Activated naive CD8-positive, alpha-beta T cell treated with anti-CD3 and anti-CD28 coated beads, Interleukin-2, amount 10 ng/mL, durations not matched to agents 7 days and 5 days (primary cell): Measurements from ENCODE around the gene HHIPL2. TPM values are rescaled to one million over a fixed set of nuclear protein-coding genes. Genes with fewer than 3 reads are reported as not detected.

Source experiments
- ATAC-seq: fragments of 150-1000 bp; cut with Tn5 transposase; one replicate; pipeline ENCODE4 v1.10.0; 2021; ENCODE audit warnings: low read depth, moderate library complexity
- POLR2A ChIA-PET: fragments of 350-600 bp; sonication (Branson Sonifier 250); formaldehyde crosslinking; loops from one replicate; lab custom pipeline; 2021; ENCODE audit warnings: antibody characterized with exemption; lab: Charles Lee
- DNase-seq: peaks from one replicate; pipeline ENCODE4 v3.0.0; 2021
- H3K27ac Mint-ChIP-seq: one replicate; pipeline ENCODE4 v1.8.0; 2022; ENCODE audit warnings: mild to moderate bottlenecking, mixed read lengths
- H3K27me3 Mint-ChIP-seq: one replicate; pipeline ENCODE4 v1.8.0; 2022; ENCODE audit warnings: mild to moderate bottlenecking, moderate library complexity, mixed read lengths
- H3K36me3 Mint-ChIP-seq: one replicate; pipeline ENCODE4 v1.8.0; 2021; ENCODE audit warnings: mild to moderate bottlenecking, mixed read lengths
- H3K4me1 Mint-ChIP-seq: one replicate; pipeline ENCODE4 v1.8.0; 2021; ENCODE audit warnings: mixed read lengths
- H3K4me3 Mint-ChIP-seq: one replicate; pipeline ENCODE4 v1.8.0; 2022; ENCODE audit warnings: mild to moderate bottlenecking, moderate library complexity, mixed read lengths
- H3K9me3 Mint-ChIP-seq: one replicate; pipeline ENCODE4 v1.8.0; 2021; ENCODE audit warnings: mixed read lengths
- total RNA-seq, 2 experiments: library from RNA; stranded (reverse); gene quantifications; one replicate each; pipeline ENCODE4 v1.2.3, GENCODE V29; 2021

The HHIPL2 gene
- total RNA-seq, 2 experiments from 2014 or later, result 0.19 TPM; not detected in 1

DNA sequence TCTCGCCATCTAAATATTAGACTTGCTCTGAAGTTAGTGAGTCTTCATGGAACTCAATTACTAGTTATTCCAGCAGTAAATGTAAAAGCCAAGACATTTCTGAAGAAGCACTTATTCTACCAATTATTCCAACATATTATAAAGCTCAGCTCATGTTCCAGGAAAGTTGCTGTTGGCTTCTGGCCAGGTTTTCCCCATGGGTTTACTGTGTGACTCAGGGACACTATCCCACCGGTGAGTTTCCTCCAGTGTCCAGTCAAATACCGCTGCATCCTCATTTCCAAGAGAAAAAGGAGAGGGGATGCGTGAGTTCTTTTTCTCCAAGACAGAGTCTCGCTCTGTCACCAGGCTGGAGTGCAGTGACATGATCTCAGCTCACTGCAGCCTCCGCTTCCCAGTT lies 9.2 kb upstream of the HHIPL2 start:
- Mint-ChIP-seq H3K9me3 (no peaks in the 10 kb centered on the region), H3K27me3 (no peaks in the 10 kb centered on the region), H3K4me3 (no peak overlapping the region), H3K4me1 (no peaks in the 10 kb centered on the region), H3K27ac (no peak overlapping the region), H3K36me3 (peaks cover 17% of the 10 kb centered on the region)
- POLR2A ChIA-PET, result interaction anchor here (0.6 kb wide), 1 partner anchor 18 kb away, joined by 10 read pairs; no protein-coding TSS in a partner anchor
- DNase-seq, result no peak
- ATAC-seq, result no peak

DNA sequence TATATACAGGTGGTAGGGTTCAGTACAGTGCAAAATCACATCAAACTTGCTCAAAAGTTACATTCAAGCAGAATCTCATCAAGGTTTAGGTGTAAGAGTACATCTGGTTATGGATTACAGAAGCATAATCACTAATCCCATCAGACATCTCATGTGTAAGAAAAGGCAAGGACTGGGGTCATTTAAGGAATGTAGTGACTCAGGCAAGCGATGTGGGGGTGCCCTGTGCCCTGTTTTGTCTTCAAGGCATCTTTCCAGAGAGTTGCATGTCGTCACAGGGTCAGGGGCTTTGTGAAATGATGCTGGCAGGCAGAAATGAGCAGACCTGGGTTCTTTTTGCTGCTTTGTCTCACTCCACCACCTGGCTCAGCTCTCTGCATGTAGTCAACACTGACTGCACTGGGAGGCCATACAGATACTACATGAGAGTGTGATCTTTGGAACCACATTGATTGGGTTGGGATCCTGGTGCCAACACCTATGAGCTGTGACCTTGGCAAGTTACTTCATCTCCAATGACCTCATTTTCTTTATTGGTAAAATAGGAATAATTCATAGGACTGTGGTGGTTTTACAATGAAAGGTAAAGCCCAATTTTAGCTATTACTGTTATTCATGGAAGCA lies 8.2 kb upstream of the HHIPL2 start:
- Mint-ChIP-seq H3K4me1 (no peaks in the 10 kb centered on the region), H3K36me3 (peaks cover 14% of the 10 kb centered on the region), H3K9me3 (no peaks in the 10 kb centered on the region), H3K4me3 (no peak overlapping the region), H3K27ac (no peak overlapping the region), H3K27me3 (no peaks in the 10 kb centered on the region)
- DNase-seq (no peak), ATAC-seq (no peak)
- POLR2A ChIA-PET, result no interaction called here

GRCh38 chr1:222554177-222554576 lies 6.3 kb upstream of the HHIPL2 start:
- Mint-ChIP-seq H3K9me3 (no peaks in the 10 kb centered on the region), H3K27ac (no peak overlapping the region), H3K4me3 (no peak overlapping the region), H3K27me3 (no peaks in the 10 kb centered on the region), H3K4me1 (no peaks in the 10 kb centered on the region), H3K36me3 (peaks cover 12% of the 10 kb centered on the region)
- no peak for ATAC-seq
- DNase-seq, result no peak
- POLR2A ChIA-PET, result no interaction called here

DNA sequence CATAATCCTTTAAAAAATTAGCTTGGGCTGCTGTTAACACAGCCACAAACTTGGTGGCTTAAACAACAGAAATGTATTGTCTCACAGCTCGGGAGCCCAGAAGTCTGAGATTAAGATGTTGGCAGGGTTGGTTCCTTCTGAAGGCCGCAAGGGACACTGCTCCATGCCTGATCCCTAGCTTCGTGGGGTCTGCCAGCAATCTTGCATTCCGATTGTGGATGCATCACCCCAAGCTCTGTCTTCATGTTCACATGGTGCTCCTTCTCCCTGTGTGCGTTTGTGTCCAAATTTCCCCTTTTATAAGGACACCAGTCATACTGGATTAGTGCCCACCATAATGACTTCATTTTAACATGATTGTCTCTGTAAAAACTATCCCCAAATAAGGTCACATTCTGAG lies 5.0 kb upstream of the HHIPL2 start:
- H3K9me3 Mint-ChIP-seq, result no peaks in the 10 kb centered on the region
- H3K36me3 Mint-ChIP-seq, result peaks cover 11% of the 10 kb centered on the region
- H3K4me1 Mint-ChIP-seq, result no peaks in the 10 kb centered on the region
- H3K27me3 Mint-ChIP-seq, result no peaks in the 10 kb centered on the region
- H3K4me3 Mint-ChIP-seq, result no peak overlapping the region
- ATAC-seq (no peak), DNase-seq (no peak)
- POLR2A ChIA-PET, result no interaction called here
- H3K27ac Mint-ChIP-seq, result no peak overlapping the region

DNA sequence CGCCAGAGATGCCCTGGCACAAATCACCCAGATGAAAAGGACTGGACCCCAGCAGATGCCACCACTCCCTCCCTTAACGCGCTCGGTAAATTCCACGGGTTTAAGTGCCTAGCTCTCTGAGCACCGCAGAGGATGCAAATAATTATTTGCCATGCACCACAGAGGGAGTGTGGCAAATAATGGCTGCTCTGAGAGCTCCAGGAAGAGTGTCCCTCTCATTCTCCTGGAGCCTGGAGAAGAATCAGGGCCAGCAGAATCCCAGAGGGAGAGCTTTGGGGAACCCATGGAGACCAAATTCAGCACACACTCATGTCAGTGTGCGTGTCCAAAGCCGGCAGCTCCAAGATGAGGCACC lies 667 bp downstream of the HHIPL2 start:
- POLR2A ChIA-PET, result no interaction called here
- no peaks in the 10 kb centered on the region for H3K9me3 Mint-ChIP-seq
- no peak overlapping the region for H3K27ac Mint-ChIP-seq
- no peaks in the 10 kb centered on the region for H3K4me1 Mint-ChIP-seq
- H3K36me3 Mint-ChIP-seq, result no peaks in the 10 kb centered on the region
- no peak overlapping the region for H3K4me3 Mint-ChIP-seq
- H3K27me3 Mint-ChIP-seq, result peaks cover 15% of the 10 kb centered on the region
- DNase-seq, result no peak
- ATAC-seq, result no peak

GRCh38 chr1:222546548-222547259 lies 1.2 kb downstream of the HHIPL2 start:
- no peaks in the 10 kb centered on the region for H3K36me3 Mint-ChIP-seq
- no peak for DNase-seq
- peaks cover 15% of the 10 kb centered on the region for H3K27me3 Mint-ChIP-seq
- POLR2A ChIA-PET, result no interaction called here
- no peaks in the 10 kb centered on the region for H3K4me1 Mint-ChIP-seq
- H3K9me3 Mint-ChIP-seq, result no peaks in the 10 kb centered on the region
- no peak for ATAC-seq
- H3K27ac Mint-ChIP-seq, result no peak overlapping the region
- H3K4me3 Mint-ChIP-seq, result no peak overlapping the region

DNA sequence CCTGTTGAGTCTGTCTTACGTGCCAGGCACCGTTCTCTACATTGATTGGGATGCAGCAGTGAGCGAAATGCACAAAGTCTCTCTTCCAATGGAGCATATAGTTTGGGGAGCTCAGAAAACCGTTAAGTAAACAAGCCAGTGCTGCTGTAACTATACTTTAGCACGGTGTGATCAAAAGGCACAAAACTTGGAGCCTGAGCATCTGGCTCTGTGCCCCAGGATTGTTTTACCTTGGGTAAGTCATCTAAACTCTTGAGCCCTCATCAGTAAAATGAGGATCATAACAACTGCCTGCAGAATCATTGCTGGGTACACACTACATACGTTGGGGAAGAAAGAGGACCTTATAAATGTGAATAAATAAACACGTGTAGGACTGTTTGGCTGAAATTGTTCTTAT lies 1.8 kb downstream of the HHIPL2 start:
- Mint-ChIP-seq H3K27me3 (peaks cover 15% of the 10 kb centered on the region), H3K4me1 (no peaks in the 10 kb centered on the region), H3K9me3 (no peaks in the 10 kb centered on the region), H3K27ac (no peak overlapping the region), H3K4me3 (no peak overlapping the region), H3K36me3 (no peaks in the 10 kb centered on the region)
- ATAC-seq (no peak), DNase-seq (no peak)
- POLR2A ChIA-PET, result no interaction called here

DNA sequence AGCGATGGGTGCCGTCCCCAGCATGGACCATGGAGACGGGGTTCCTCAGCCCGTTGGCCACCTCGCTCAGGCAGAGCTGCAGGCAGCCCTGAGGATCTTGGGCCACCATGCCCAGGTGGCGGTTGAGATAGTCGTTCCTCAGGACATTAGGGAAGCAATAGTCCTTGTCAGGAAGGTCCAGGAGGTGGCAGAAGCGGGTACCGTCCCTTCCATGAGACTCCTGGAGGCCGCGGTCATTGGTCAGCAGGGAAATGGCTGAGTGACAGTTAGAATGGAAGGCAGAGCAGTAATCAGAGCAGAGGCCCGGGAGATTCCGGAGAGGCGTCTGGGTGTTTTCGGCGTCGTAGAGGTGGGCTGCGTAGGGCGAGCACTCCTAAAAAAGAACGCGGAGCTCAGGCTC lies 4.1 kb downstream of the HHIPL2 start:
- no peaks in the 10 kb centered on the region for H3K9me3 Mint-ChIP-seq
- ATAC-seq (no peak), DNase-seq (no peak)
- peaks cover 15% of the 10 kb centered on the region for H3K27me3 Mint-ChIP-seq
- no peaks in the 10 kb centered on the region for H3K36me3 Mint-ChIP-seq
- H3K4me1 Mint-ChIP-seq, result no peaks in the 10 kb centered on the region
- no peak overlapping the region for H3K4me3 Mint-ChIP-seq
- POLR2A ChIA-PET, result no interaction called here
- no peak overlapping the region for H3K27ac Mint-ChIP-seq

DNA sequence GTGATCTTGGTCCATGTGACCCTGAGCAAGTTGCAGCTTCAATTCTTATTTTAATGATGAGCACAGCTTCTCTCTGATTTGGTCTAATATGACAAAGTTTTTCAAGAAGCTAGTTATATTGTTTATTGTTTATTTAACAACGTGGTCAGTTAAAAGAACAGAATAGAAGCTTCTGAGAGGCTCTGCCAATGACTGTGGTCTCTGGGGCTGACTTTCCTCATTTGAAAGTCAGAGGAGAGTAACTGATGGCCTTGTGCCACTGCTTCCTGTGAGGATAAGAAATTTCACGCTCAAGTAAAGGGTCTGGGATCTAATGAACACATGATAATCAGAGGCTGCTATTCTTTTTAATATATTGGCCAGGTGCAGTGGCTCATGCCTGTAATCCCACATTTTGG lies 7.3 kb downstream of the HHIPL2 start:
- Mint-ChIP-seq H3K27ac (no peak overlapping the region), H3K4me1 (no peaks in the 10 kb centered on the region), H3K27me3 (peaks cover 14% of the 10 kb centered on the region), H3K9me3 (no peaks in the 10 kb centered on the region), H3K4me3 (no peak overlapping the region), H3K36me3 (no peaks in the 10 kb centered on the region)
- DNase-seq, result no peak
- POLR2A ChIA-PET, result no interaction called here
- ATAC-seq, result no peak

DNA sequence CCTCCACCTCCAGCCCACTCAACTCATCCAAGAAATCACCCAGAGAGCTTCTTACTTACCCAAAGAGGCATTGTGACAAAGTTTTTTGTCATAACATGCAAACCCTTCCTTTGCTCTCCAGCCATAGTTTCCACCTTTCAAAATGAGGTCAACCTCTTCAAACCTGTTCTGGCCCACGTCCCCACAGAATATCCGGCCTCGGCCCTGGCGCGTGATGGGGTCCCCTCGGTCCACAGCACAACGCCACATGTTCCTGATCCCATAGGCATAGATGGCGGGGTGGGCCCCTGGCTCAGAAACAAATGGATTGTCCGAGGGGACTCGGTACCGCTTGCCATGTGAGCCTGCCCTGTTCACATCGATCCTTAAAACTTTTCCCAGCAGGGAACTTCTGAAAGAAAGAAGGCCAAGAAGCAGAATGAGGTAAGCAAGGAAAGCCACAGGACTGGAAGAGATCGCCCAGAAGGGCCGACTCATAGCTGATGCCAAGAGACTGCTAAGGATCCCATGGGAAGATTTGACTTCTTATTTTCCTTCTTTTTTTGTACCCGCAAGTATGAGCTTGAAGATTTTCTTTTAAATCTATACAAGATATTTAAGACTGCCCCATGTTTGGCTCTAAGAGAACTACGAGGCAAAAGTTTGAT lies 7.8 kb downstream of the HHIPL2 start:
- Mint-ChIP-seq H3K27ac (no peak overlapping the region), H3K4me1 (no peaks in the 10 kb centered on the region), H3K27me3 (peaks cover 12% of the 10 kb centered on the region), H3K9me3 (no peaks in the 10 kb centered on the region), H3K36me3 (no peaks in the 10 kb centered on the region), H3K4me3 (no peak overlapping the region)
- ATAC-seq (no peak), DNase-seq (no peak)
- POLR2A ChIA-PET, result interaction anchor here (0.6 kb wide), 1 partner anchor 12 kb away, joined by 3 read pairs; no protein-coding TSS in a partner anchor

DNA sequence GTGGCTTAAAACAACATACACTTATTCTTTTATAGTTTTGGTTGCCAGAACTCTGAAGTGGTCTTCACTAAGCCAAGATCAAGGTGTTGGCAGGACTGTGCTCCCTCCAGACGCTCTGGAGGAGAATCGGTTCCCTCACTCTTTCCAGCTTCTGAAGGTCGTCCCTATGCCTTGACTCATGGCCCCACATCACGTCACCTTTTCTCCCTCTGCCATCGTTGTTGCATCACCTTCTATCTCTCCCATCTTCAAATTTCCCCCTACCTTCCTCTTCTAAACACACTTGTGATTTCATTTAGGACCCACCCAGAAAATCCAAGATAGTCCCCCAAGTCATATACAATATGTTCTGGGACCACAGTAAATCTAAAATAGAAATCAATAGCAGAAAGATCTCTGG lies 12.4 kb downstream of the HHIPL2 start:
- H3K4me1 Mint-ChIP-seq, result no peaks in the 10 kb centered on the region
- H3K27ac Mint-ChIP-seq, result no peak overlapping the region
- no peaks in the 10 kb centered on the region for H3K36me3 Mint-ChIP-seq
- no peaks in the 10 kb centered on the region for H3K9me3 Mint-ChIP-seq
- peaks cover 10% of the 10 kb centered on the region for H3K27me3 Mint-ChIP-seq
- DNase-seq (no peak), ATAC-seq (no peak)
- no peak overlapping the region for H3K4me3 Mint-ChIP-seq
- POLR2A ChIA-PET, result no interaction called here

GRCh38 chr1:222530852-222531251 lies 17.1 kb downstream of the HHIPL2 start:
- no peaks in the 10 kb centered on the region for H3K36me3 Mint-ChIP-seq
- ATAC-seq (no peak), DNase-seq (no peak)
- no peak overlapping the region for H3K4me3 Mint-ChIP-seq
- H3K9me3 Mint-ChIP-seq, result peaks cover 2% of the 10 kb centered on the region
- POLR2A ChIA-PET, result no interaction called here
- peaks cover 15% of the 10 kb centered on the region for H3K27me3 Mint-ChIP-seq
- H3K4me1 Mint-ChIP-seq, result peaks cover 3% of the 10 kb centered on the region
- H3K27ac Mint-ChIP-seq, result no peak overlapping the region

DNA sequence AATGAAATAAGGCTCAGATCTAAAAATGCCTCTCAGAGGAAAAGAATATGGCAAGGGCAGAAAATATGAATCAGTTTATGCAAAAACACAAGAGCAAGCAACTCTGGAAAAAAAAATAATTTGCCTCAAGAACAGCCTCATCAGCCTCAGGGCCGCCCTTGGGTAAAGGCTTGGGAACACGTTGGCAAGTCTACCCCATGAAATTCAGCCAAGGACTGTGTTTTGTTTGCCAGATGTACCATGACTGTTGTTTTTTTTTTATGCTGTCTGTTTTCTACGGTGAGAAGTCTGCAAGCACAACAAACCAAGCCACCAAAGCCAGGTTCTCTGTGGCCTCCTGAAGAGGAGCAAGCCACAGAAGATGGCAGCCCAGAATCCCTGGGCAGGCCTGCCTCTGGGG lies 18.0 kb downstream of the HHIPL2 start:
- POLR2A ChIA-PET, result no interaction called here
- no peak overlapping the region for H3K27ac Mint-ChIP-seq

DNA sequence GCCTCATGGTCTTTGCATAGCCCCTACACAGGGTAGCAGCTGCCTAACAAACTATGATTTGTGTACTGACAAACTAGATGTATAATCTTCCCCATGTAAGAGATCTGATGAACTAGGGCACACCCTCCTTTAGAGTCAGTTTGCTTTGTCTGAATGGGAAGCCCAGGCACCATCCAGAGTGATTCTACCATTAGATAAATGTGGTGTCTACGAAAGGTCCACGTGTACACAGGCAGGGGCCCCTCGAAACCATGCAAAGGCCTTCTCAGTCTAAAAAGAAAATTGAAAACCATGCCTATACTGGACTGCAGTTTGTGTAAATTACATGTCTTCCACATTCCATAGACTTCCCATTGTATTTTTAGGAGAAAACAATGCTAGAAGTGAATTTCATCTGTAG lies 18.7 kb downstream of the HHIPL2 start:
- Mint-ChIP-seq H3K27me3 (peaks cover 17% of the 10 kb centered on the region), H3K9me3 (peaks cover 2% of the 10 kb centered on the region), H3K27ac (no peak overlapping the region), H3K4me1 (peaks cover 3% of the 10 kb centered on the region), H3K4me3 (no peak overlapping the region), H3K36me3 (no peaks in the 10 kb centered on the region)
- DNase-seq (no peak), ATAC-seq (no peak)
- POLR2A ChIA-PET, result no interaction called here

More for the DNA sequence above, 18.0 kb downstream of the HHIPL2 start:
- no peak overlapping the region for H3K4me3 Mint-ChIP-seq
- no peaks in the 10 kb centered on the region for H3K36me3 Mint-ChIP-seq
- peaks cover 13% of the 10 kb centered on the region for H3K27me3 Mint-ChIP-seq
- peaks cover 2% of the 10 kb centered on the region for H3K9me3 Mint-ChIP-seq
- ATAC-seq (no peak), DNase-seq (no peak)
- H3K4me1 Mint-ChIP-seq, result peaks cover 3% of the 10 kb centered on the region
